Keratinocyte (primary cell): ENCODE measurements around the gene TBX6. TPM values are rescaled to one million over a fixed set of nuclear protein-coding genes. Genes with fewer than 3 reads are reported as not detected.

Experiments used
- DNase-seq: peaks from one replicate; pipeline ENCODE4 v3.0.0-alpha.2; 2011; ENCODE audit warnings: low read depth, missing footprints, low spot score
- FAIRE-seq: peaks from 2 replicates; lab custom pipeline; 2011; peaks lifted over from hg19 to GRCh38; lab: Jason Lieb, UNC
- H2AFZ ChIP-seq: 2 replicates; pipeline ENCODE4 v1.6.0; 2012; ENCODE audit warnings: low read length, control low read depth, inconsistent platforms; ENCODE audit not compliant: control insufficient read depth
- H3K27ac ChIP-seq: 2 replicates; pipeline ENCODE4 v1.5.1; 2011; ENCODE audit warnings: low read length; ENCODE audit not compliant: control insufficient read depth, insufficient read depth
- H3K27me3 ChIP-seq: 3 replicates; pipeline ENCODE4 v1.6.0; 2011; ENCODE audit warnings: low read length; ENCODE audit not compliant: control insufficient read depth, insufficient read depth; ENCODE audit errors: extremely low read depth
- H3K36me3 ChIP-seq, 2 experiments: 2 replicates in 1 of 2; 3 replicates in 1 of 2; pipeline ENCODE4 v1.5.1; 2011; ENCODE audit warnings: low read length in 2 of 2, mild to moderate bottlenecking in 1 of 2; ENCODE audit not compliant: control insufficient read depth in 2 of 2, insufficient read depth in 2 of 2; ENCODE audit errors: extremely low read depth in 1 of 2
- H3K4me1 ChIP-seq: 3 replicates; pipeline ENCODE4 v1.5.1; 2011; ENCODE audit warnings: low read length; ENCODE audit not compliant: control insufficient read depth, insufficient read depth; ENCODE audit errors: extremely low read depth
- H3K4me2 ChIP-seq: 3 replicates; pipeline ENCODE4 v1.6.0; 2011; ENCODE audit warnings: low read depth, low read length; ENCODE audit not compliant: control insufficient read depth, insufficient read depth; ENCODE audit errors: extremely low read depth
- H3K4me3 ChIP-seq, 3 experiments: fragments of 200-600 bp in 1 of 3; sonication (generic) in 1 of 3; 2 replicates in 2 of 3; 3 replicates in 1 of 3; pipeline ENCODE4 v1.5.1; 2011 to 2016; ENCODE audit warnings: low read length in 3 of 3, mild to moderate bottlenecking in 3 of 3, control low read depth in 2 of 3, inconsistent platforms in 1 of 3, low read depth in 1 of 3, mixed read lengths in 1 of 3, mixed run types in 1 of 3, moderate library complexity in 1 of 3; ENCODE audit not compliant: control insufficient read depth in 2 of 3, insufficient read depth in 2 of 3; ENCODE audit errors: extremely low read depth in 1 of 3
- H3K79me2 ChIP-seq: 2 replicates; pipeline ENCODE4 v1.6.0; 2012; ENCODE audit warnings: low read length; ENCODE audit not compliant: control insufficient read depth, insufficient read depth
- H3K9ac ChIP-seq: 3 replicates; pipeline ENCODE4 v1.6.0; 2011; ENCODE audit warnings: low read length; ENCODE audit not compliant: control insufficient read depth, insufficient read depth; ENCODE audit errors: extremely low read depth
- H3K9me1 ChIP-seq: 3 replicates; pipeline ENCODE4 v1.6.0; 2011; ENCODE audit warnings: low read length; ENCODE audit not compliant: control insufficient read depth, insufficient read depth; ENCODE audit errors: extremely low read depth
- H3K9me3 ChIP-seq: 2 replicates; pipeline ENCODE4 v1.5.1; 2012; ENCODE audit warnings: low read depth, low read length; ENCODE audit not compliant: control insufficient read depth
- H4K20me1 ChIP-seq: 3 replicates; pipeline ENCODE4 v1.6.0; 2011; ENCODE audit warnings: low read length; ENCODE audit not compliant: control insufficient read depth, insufficient read depth; ENCODE audit errors: extremely low read depth
- EZH2 ChIP-seq: IDR thresholded peaks from one replicate; pipeline ENCODE4 v1.6.1; 2012; ENCODE audit warnings: inconsistent platforms, mild to moderate bottlenecking, low read length, moderate library complexity
- dilution Hi-C: fragments of 300-500 bp; cut with MboI; formaldehyde crosslinking; loops from one replicate; pipeline ENCODE4 v1.7.0; 2020; ENCODE audit warnings: low sequenced_read_pairs; ENCODE audit not compliant: extremely low pct_ligation_motif_present
- polyA plus RNA-seq, 5 experiments: library from polyadenylated mRNA; depleted of rRNA in 3 of 5; stranded (reverse) in 3 of 5; stranded (forward) in 1 of 5; unstranded in 1 of 5; fragments of >200 nt; gene quantifications; 1 replicate in 1 of 5; 2 replicates in 3 of 5; 3 replicates in 1 of 5; pipeline versions ENCODE4 v1.2.1 to v1.2.3, GENCODE V29; 2011 to 2012; ENCODE audit warnings: missing spikeins in 2 of 5, low read depth in 1 of 5, low replicate concordance in 1 of 5
- TF ChIP-seq, protein P1 (sequence below), 3 experiments: IDR thresholded peaks in 1 of 3; conservative IDR thresholded peaks in 1 of 3; optimal IDR thresholded peaks in 1 of 3; 2 replicates in 2 of 3; 3 replicates in 1 of 3; pipeline versions ENCODE3 to v1.5.1; 2011; ENCODE audit warnings: low read length in 3 of 3, mild to moderate bottlenecking in 3 of 3, moderate library complexity in 2 of 3, control low read depth in 1 of 3, inconsistent platforms in 1 of 3; ENCODE audit not compliant: insufficient read depth in 2 of 3; ENCODE audit errors: extremely low read depth in 1 of 3

The TBX6 gene
- polyA plus RNA-seq, 1 donor (not counting 4 experiments of a cell fraction or from before 2014, with no cell fraction given) = 0.18 TPM

DNA sequence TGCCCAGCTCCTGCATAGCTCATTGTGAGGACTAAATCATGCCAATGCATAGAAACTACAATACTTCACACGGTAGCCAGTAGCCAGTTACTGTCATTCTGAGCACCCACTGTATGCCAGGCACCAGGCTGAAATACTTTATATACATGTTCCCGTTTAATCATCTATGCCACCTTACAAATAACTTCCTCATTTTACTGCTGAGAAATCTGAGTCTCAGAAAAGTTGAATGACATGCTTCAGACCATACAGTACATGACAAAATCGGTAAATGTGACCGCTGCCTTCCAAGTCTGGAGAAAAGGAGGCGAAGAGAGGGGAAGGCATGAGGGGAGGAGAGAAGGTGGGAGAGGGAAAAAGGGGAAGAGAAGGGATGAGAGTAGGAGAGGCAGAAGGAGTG lies 51.5 kb downstream of the TBX6 start:
- TF ChIP-seq, protein P1, sequence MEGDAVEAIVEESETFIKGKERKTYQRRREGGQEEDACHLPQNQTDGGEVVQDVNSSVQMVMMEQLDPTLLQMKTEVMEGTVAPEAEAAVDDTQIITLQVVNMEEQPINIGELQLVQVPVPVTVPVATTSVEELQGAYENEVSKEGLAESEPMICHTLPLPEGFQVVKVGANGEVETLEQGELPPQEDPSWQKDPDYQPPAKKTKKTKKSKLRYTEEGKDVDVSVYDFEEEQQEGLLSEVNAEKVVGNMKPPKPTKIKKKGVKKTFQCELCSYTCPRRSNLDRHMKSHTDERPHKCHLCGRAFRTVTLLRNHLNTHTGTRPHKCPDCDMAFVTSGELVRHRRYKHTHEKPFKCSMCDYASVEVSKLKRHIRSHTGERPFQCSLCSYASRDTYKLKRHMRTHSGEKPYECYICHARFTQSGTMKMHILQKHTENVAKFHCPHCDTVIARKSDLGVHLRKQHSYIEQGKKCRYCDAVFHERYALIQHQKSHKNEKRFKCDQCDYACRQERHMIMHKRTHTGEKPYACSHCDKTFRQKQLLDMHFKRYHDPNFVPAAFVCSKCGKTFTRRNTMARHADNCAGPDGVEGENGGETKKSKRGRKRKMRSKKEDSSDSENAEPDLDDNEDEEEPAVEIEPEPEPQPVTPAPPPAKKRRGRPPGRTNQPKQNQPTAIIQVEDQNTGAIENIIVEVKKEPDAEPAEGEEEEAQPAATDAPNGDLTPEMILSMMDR (optimal IDR thresholded peaks at IDR 0.05 in 1 of 3, IDR thresholded peaks at IDR 0.05 in 1 of 3, conservative IDR thresholded peaks at IDR 0.05 in 1 of 3; ENCODE audit: extremely low read depth in 1 of 3, insufficient read depth in 2 of 3, low read length in 3 of 3) = no peak
- no peak for TF ChIP-seq EZH2
- Histone ChIP-seq H3K79me2 (no peaks in the 10 kb centered on the region), H3K36me3 (no peaks in the 10 kb centered on the region), H3K9me3 (no peaks in the 10 kb centered on the region), H3K27ac (no peak overlapping the region), H3K4me1 (no peaks in the 10 kb centered on the region), H3K9ac (no peak overlapping the region), H3K27me3 (no peaks in the 10 kb centered on the region), H3K9me1 (no peaks in the 10 kb centered on the region), H2AFZ (no peak overlapping the region), H3K4me3 (no peak overlapping the region), H3K4me2 (no peak overlapping the region), H4K20me1 (no peaks in the 10 kb centered on the region)
- FAIRE-seq = no peak
- dilution Hi-C loops = no loop called here
- DNase-seq = no peak

Other genes with a start within 250 kb of the TBX6 start
- gene CDIPT, start 228.7 kb downstream of the TBX6 start, polyA plus RNA-seq = 49.5 to 94.6 TPM (median 60.0 TPM) in 3 replicates
- 0.68 to 2.5 TPM (median 1.5 TPM) in 3 replicates for gene SEZ6L2, start 192.4 kb downstream of the TBX6 start, polyA plus RNA-seq
- gene ASPHD1, start 191.4 kb downstream of the TBX6 start, polyA plus RNA-seq = 0.71 to 1.8 TPM (median 0.88 TPM) in 3 replicates
- 8.2 to 12.1 TPM (median 9.2 TPM) in 3 replicates for gene KCTD13, start 165.7 kb downstream of the TBX6 start, polyA plus RNA-seq
- 48.5 to 77.2 TPM (median 64.8 TPM) in 3 replicates for gene TMEM219, start 129.8 kb downstream of the TBX6 start, polyA plus RNA-seq
- gene TAOK2, start 118.1 kb downstream of the TBX6 start, polyA plus RNA-seq = 13.8 to 20.1 TPM (median 15.4 TPM) in 3 replicates
- 4.1 to 4.8 TPM (median 4.6 TPM) in 3 replicates for gene HIRIP3, start 96.3 kb downstream of the TBX6 start, polyA plus RNA-seq
- 20.1 to 28.3 TPM (median 26.7 TPM) in 3 replicates for gene INO80E, start 95.7 kb downstream of the TBX6 start, polyA plus RNA-seq
- gene DOC2A, start 80.9 kb downstream of the TBX6 start, polyA plus RNA-seq = 0.10 to 0.41 TPM (median 0.26 TPM) in 3 replicates
- gene C16orf92, start 68.7 kb downstream of the TBX6 start, polyA plus RNA-seq = not detected in 3 replicates
- 0.08 TPM in 1 of 3 replicates, not detected in the others for gene TLCD3B, start 60.7 kb downstream of the TBX6 start, polyA plus RNA-seq
- 740 to 1,250 TPM (median 800 TPM) in 3 replicates for gene ALDOA, start 26.2 kb downstream of the TBX6 start, polyA plus RNA-seq
- gene PPP4C, start 15.9 kb downstream of the TBX6 start, polyA plus RNA-seq = 124 to 188 TPM (median 167 TPM) in 3 replicates
- 13.5 to 16.3 TPM (median 15.7 TPM) in 3 replicates for gene YPEL3, start 4.3 kb upstream of the TBX6 start, polyA plus RNA-seq
- gene GDPD3, start 21.6 kb upstream of the TBX6 start, polyA plus RNA-seq = 0.68 to 1.8 TPM (median 1.1 TPM) in 3 replicates
- gene MAPK3, start 31.3 kb upstream of the TBX6 start, polyA plus RNA-seq = 42.0 to 64.9 TPM (median 60.8 TPM) in 3 replicates
- 2.8 to 5.5 TPM (median 3.0 TPM) in 3 replicates for gene CORO1A, start 91.7 kb upstream of the TBX6 start, polyA plus RNA-seq
- gene BOLA2B, start 101.7 kb upstream of the TBX6 start, polyA plus RNA-seq = 41.0 to 170 TPM (median 70.4 TPM) in 3 replicates
- gene SLX1A, start 102.0 kb upstream of the TBX6 start, polyA plus RNA-seq = 2.3 to 9.0 TPM (median 5.4 TPM) in 3 replicates
- gene SULT1A3, start 107.3 kb upstream of the TBX6 start, polyA plus RNA-seq = 4.7 to 10.1 TPM (median 8.0 TPM) in 3 replicates
- gene NPIPB13, start 156.6 kb upstream of the TBX6 start, polyA plus RNA-seq = 1.0 to 2.0 TPM (median 1.6 TPM) in 3 replicates